K562 (cell line): ENCODE measurements around the gene TIGAR. TPM values are rescaled to one million over a fixed set of nuclear protein-coding genes. Genes with fewer than 3 reads are reported as not detected.

ENCODE experiments used
- CREB3 ChIP-seq: fragments of 450-650 bp; conservative IDR thresholded peaks from 2 replicates; pipeline ENCODE4 v1.6.1; 2016; ENCODE audit warnings: missing genetic modification characterization, low read depth, mild to moderate bottlenecking, missing compliant biosample characterization, moderate library complexity
- GABPB1 ChIP-seq: sonication (generic); formaldehyde crosslinking; IDR thresholded peaks from 2 replicates; pipeline ENCODE4 v1.8.0; 2022; ENCODE audit warnings: mild to moderate bottlenecking, missing genetic modification reagents
- KDM5B ChIP-seq: fragments of 200-600 bp; sonication (generic); IDR thresholded peaks from 2 replicates; pipeline ENCODE4 v1.6.1; 2012; ENCODE audit warnings: low read depth, mild to moderate bottlenecking, moderate library complexity, low read length, control low read depth, inconsistent platforms; ENCODE audit not compliant: insufficient replicate concordance
- KLF13 ChIP-seq: fragments of 450-650 bp; IDR thresholded peaks from 2 replicates; pipeline ENCODE4 v1.6.1; 2016; ENCODE audit warnings: missing genetic modification characterization, low read depth, mild to moderate bottlenecking, missing compliant biosample characterization, moderate library complexity, borderline replicate concordance
- MEIS2 ChIP-seq: fragments of 450-650 bp; IDR thresholded peaks from 2 replicates; pipeline ENCODE4 v1.6.1; 2014; ENCODE audit warnings: mild to moderate bottlenecking; ENCODE audit not compliant: partially characterized antibody
- MLLT1 ChIP-seq, 2 experiments: fragments of 450-650 bp; IDR thresholded peaks; 2 replicates each; pipeline ENCODE4 v1.6.1; 2016
- PML ChIP-seq: IDR thresholded peaks from 2 replicates; pipeline ENCODE4 v1.6.1; 2012; ENCODE audit warnings: low read length, inconsistent platforms
- POU5F1 ChIP-seq: fragments of 150-350 bp; IDR thresholded peaks from 2 replicates; pipeline ENCODE4 v1.6.1; 2014; ENCODE audit warnings: borderline replicate concordance, low read length, low read depth, mild to moderate bottlenecking; ENCODE audit not compliant: partially characterized antibody
- SAFB ChIP-seq: fragments of 200-400 bp; formaldehyde crosslinking; IDR thresholded peaks from 2 replicates; pipeline ENCODE4 v1.6.1; 2017; ENCODE audit warnings: low read depth, low read length, borderline replicate concordance
- SREBF1 ChIP-seq: fragments of 150-350 bp; IDR thresholded peaks from 2 replicates; pipeline ENCODE4 v1.6.1; 2014; ENCODE audit warnings: antibody characterized with exemption, low read depth, low read length, borderline replicate concordance
- TAF15 ChIP-seq: fragments of 200-400 bp; formaldehyde crosslinking; IDR thresholded peaks from 2 replicates; pipeline ENCODE4 v1.6.1; 2017; ENCODE audit warnings: mild to moderate bottlenecking, low read depth, low read length, moderate library complexity
- WHSC1 ChIP-seq: IDR thresholded peaks from one replicate; pipeline ENCODE4 v1.6.1; 2012; ENCODE audit warnings: low read length, control low read depth, inconsistent platforms
- ZNF239 ChIP-seq: fragments of 250-450 bp; sonication (Bioruptor Pico); IDR thresholded peaks from 2 replicates; pipeline ENCODE4 v1.4.0; 2020; ENCODE audit warnings: mild to moderate bottlenecking
- polyA plus RNA-seq, 8 experiments: library from polyadenylated mRNA; depleted of rRNA in 4 of 8; stranded (reverse) in 5 of 8; unstranded in 3 of 8; fragments of >200 nt; fragmentation: Nextera tagmentation in 2 of 8; fragmentation: Illumina TruSeq in 1 of 8; extraction: Ambion mirVana in 2 of 8; extraction: Trizol in 1 of 8; gene quantifications; 2 replicates each; pipeline versions ENCODE4 v1.2.1 to v1.2.3, GENCODE V29; 2011 to 2014; ENCODE audit warnings: inconsistent platforms in 1 of 8, missing spikeins in 1 of 8
- total RNA-seq, 7 experiments: library from RNA; depleted of rRNA in 6 of 7; stranded (reverse); fragments of >200 nt in 6 of 7; fragmentation: Illumina TruSeq in 2 of 7; extraction: Trizol in 2 of 7; gene quantifications; 2 replicates each; pipeline versions ENCODE4 v1.2.1 to v1.2.3, GENCODE V29; 2011 to 2021; ENCODE audit warnings: low replicate concordance in 1 of 7
- TF ChIP-seq, protein P1 (sequence below): fragments of 450-650 bp; IDR thresholded peaks from 2 replicates; pipeline ENCODE4 v1.6.1; 2018; ENCODE audit not compliant: partially characterized antibody
- TF ChIP-seq, protein P2 (sequence below): sonication (generic); formaldehyde crosslinking; IDR thresholded peaks from 2 replicates; pipeline ENCODE4 v1.8.1; 2023; ENCODE audit warnings: missing genetic modification reagents, mild to moderate bottlenecking, borderline replicate concordance

The TIGAR gene
- total and polyA plus RNA-seq, 9 of the 15 experiments (the other 6 are each of a cell fraction or from before 2014, with no cell fraction given), result 0.11 to 1.0 (median 0.53) TPM; not detected in 2

DNA sequence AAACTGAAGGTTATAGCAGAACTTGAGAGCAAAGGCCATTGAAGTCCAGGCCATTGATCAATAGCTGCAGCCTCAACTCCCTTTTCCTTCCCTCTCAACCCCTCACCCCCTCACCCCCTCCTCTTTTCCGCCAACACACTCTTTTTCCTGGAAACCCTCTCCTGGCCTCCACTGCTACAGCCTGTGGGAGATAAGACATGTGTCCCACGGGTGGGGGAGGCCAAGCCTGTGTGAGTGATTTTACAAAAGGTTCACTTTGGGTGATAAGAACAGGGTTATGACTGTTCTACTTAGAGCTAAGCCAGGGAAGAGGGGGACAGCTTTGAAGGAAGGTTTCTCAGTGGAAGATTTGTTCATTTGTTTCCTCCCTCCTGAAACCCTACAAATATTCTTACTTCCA lies 67.6 kb downstream of the TIGAR start (continued):
- TF ChIP-seq, protein P1, sequence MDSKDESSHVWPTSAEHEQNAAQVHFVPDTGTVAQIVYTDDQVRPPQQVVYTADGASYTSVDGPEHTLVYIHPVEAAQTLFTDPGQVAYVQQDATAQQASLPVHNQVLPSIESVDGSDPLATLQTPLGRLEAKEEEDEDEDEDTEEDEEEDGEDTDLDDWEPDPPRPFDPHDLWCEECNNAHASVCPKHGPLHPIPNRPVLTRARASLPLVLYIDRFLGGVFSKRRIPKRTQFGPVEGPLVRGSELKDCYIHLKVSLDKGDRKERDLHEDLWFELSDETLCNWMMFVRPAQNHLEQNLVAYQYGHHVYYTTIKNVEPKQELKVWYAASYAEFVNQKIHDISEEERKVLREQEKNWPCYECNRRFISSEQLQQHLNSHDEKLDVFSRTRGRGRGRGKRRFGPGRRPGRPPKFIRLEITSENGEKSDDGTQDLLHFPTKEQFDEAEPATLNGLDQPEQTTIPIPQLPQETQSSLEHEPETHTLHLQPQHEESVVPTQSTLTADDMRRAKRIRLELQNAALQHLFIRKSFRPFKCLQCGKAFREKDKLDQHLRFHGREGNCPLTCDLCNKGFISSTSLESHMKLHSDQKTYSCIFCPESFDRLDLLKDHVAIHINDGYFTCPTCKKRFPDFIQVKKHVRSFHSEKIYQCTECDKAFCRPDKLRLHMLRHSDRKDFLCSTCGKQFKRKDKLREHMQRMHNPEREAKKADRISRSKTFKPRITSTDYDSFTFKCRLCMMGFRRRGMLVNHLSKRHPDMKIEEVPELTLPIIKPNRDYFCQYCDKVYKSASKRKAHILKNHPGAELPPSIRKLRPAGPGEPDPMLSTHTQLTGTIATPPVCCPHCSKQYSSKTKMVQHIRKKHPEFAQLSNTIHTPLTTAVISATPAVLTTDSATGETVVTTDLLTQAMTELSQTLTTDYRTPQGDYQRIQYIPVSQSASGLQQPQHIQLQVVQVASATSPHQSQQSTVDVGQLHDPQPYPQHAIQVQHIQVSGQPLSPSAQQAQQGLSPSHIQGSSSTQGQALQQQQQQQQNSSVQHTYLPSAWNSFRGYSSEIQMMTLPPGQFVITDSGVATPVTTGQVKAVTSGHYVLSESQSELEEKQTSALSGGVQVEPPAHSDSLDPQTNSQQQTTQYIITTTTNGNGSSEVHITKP, result peak; percentile 77
- TF ChIP-seq CREB3 (tag) (no peak), TAF15 (no peak), PML (0 out of 2 replicates have a peak, but pooled peaks have one; percentile 39), KDM5B (no peak), ZNF239 (no peak), GABPB1 (CRISPR knock-in tag) (no peak), SREBF1 (no peak), MLLT1 (IDR thresholded peaks at IDR 0.05) (no peak), WHSC1 (no peak), KLF13 (tag) (no peak), POU5F1 (no peak), MEIS2 (peak; percentile 19), SAFB (no peak)
- TF ChIP-seq, protein P2, sequence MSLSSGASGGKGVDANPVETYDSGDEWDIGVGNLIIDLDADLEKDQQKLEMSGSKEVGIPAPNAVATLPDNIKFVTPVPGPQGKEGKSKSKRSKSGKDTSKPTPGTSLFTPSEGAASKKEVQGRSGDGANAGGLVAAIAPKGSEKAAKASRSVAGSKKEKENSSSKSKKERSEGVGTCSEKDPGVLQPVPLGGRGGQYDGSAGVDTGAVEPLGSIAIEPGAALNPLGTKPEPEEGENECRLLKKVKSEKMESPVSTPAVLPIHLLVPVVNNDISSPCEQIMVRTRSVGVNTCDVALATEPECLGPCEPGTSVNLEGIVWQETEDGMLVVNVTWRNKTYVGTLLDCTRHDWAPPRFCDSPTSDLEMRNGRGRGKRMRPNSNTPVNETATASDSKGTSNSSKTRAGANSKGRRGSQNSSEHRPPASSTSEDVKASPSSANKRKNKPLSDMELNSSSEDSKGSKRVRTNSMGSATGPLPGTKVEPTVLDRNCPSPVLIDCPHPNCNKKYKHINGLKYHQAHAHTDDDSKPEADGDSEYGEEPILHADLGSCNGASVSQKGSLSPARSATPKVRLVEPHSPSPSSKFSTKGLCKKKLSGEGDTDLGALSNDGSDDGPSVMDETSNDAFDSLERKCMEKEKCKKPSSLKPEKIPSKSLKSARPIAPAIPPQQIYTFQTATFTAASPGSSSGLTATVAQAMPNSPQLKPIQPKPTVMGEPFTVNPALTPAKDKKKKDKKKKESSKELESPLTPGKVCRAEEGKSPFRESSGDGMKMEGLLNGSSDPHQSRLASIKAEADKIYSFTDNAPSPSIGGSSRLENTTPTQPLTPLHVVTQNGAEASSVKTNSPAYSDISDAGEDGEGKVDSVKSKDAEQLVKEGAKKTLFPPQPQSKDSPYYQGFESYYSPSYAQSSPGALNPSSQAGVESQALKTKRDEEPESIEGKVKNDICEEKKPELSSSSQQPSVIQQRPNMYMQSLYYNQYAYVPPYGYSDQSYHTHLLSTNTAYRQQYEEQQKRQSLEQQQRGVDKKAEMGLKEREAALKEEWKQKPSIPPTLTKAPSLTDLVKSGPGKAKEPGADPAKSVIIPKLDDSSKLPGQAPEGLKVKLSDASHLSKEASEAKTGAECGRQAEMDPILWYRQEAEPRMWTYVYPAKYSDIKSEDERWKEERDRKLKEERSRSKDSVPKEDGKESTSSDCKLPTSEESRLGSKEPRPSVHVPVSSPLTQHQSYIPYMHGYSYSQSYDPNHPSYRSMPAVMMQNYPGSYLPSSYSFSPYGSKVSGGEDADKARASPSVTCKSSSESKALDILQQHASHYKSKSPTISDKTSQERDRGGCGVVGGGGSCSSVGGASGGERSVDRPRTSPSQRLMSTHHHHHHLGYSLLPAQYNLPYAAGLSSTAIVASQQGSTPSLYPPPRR, result no peak
